Spleen (tissue), 7 donors: ENCODE data around the gene COA1.

Experiments used
- CTCF ChIP-seq, 11 experiments: fragments of 200-600 bp in 7 of 11; fragments of 450-650 bp in 4 of 11; sonication (generic) in 4 of 11; IDR thresholded peaks in 8 of 11; conservative IDR thresholded peaks in 3 of 11; 1 replicate in 7 of 11; 2 replicates in 4 of 11; pipeline versions ENCODE4 v1.4.0 to v1.8.0; 2016 to 2021; ENCODE audit warnings: antibody characterized with exemption in 11 of 11, inconsistent platforms in 4 of 11, mild to moderate bottlenecking in 1 of 11
- POLR2A ChIP-seq, 3 donors: fragments of 450-650 bp; IDR thresholded peaks; one replicate each; pipeline ENCODE4 v1.5.1; 2017; ENCODE audit warnings: antibody characterized with exemption in 3 of 3, mild to moderate bottlenecking in 1 of 3
- POLR2AphosphoS5 ChIP-seq, 3 donors: sonication (generic); formaldehyde crosslinking; IDR thresholded peaks; one replicate each; pipeline ENCODE4 v1.5.1; 2017; ENCODE audit warnings: antibody characterized with exemption in 3 of 3
- donor health status: DM: no; HTN: no; CAD: no; lungs with moderate emphysema.
- donor health status: DM: no; HTN: no; CAD: no.
- donor health status: DM: no; HTN: no; CAD: no.

- TF ChIP-seq CTCF (IDR thresholded peaks at IDR 0.05 in 8 of 11, conservative IDR thresholded peaks at IDR 0.05 in 3 of 11) = no peak
- no peak for TF ChIP-seq POLR2AphosphoS5 (IDR thresholded peaks at IDR 0.05)
- no peak for TF ChIP-seq POLR2A (IDR thresholded peaks at IDR 0.05)
These were observed 135.3 kb downstream of the COA1 start for GRCh38 chr7:43594020-43594419.
